Lower leg skin (tissue), 4 donors: ENCODE data around the gene C9orf153. TPM values are rescaled to one million over a fixed set of nuclear protein-coding genes. Genes with fewer than 3 reads are reported as not detected.

ENCODE experiments used
- DNase-seq, 2 donors: peaks; one replicate each; pipeline ENCODE4 v3.0.0-alpha.2; 2019; ENCODE audit warnings: low spot score in 2 of 2
- H3K4me3 ChIP-seq: fragments of 200-600 bp; sonication (generic); 2 replicates; pipeline ENCODE4 v1.5.1; 2017; ENCODE audit warnings: mild to moderate bottlenecking, low read depth; ENCODE audit not compliant: poor library complexity, severe bottlenecking
- POLR2A ChIP-seq, 2 donors: fragments of 450-650 bp; IDR thresholded peaks; one replicate each; pipeline ENCODE4 v1.6.1; 2016 to 2017; ENCODE audit warnings: antibody characterized with exemption in 2 of 2, mild to moderate bottlenecking in 1 of 2, moderate library complexity in 1 of 2
- WGBS, 2 donors: methylation state at CpG; one replicate each; pipeline ENCODE4 v1.1.5; 2018; 5-methylcytosine and 5-hydroxymethylcytosine counted together
- intact Hi-C: fragments of 100-400 bp; cut with DNase I; formaldehyde crosslinking; loops from one replicate; pipeline ENCODE4 v1.15.0; 2023; ENCODE audit warnings: low total_unique reads
- total RNA-seq, 4 donors: library from RNA; depleted of rRNA; stranded (reverse); fragments of >200 nt; gene quantifications; one replicate each; pipeline ENCODE4 v1.1.0, GENCODE V29; 2016
- TF ChIP-seq, protein P1 (sequence below), 3 donors: fragments of 450-650 bp; IDR thresholded peaks; one replicate each; pipeline ENCODE4 v1.5.1; 2016; ENCODE audit warnings: antibody characterized with exemption in 3 of 3, mild to moderate bottlenecking in 3 of 3, moderate library complexity in 2 of 3

Gene C9orf153
- total RNA-seq, 4 donors from 2014 or later = 0.16 to 0.63 TPM; not detected in 2

DNA sequence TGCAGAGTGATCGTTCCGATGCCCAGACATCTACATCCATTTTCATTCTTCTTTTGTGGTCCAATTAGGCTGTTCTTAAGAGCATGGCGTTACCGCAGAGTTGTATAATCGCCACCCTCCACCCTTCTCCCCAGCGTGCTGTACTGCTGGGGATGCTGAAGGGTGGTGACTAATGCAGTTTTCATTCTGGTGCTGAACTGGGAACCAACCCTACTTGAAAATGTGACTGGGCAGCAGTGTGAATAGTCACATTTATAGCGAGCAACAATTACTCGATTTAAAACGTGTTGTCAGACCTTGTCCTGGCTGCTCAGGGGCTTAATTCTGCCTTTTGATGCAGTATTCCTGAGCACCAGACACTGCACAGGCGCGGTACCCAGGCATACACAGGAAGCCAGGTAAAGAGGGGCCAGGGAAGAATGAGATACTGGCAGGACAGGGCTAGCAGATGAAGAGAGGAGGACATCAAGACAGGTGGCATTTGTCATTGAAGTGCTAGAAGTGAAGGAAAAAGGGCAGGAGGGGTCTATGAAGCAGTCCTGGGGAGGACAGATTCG is 23.6 kb upstream of the C9orf153 start:
- 12 to 18% methylated on average over 12 of the region's 12 CpGs for WGBS, 2 donors
- intact Hi-C loops = no loop called here
- DNase-seq = no peak
- TF ChIP-seq, protein P1, sequence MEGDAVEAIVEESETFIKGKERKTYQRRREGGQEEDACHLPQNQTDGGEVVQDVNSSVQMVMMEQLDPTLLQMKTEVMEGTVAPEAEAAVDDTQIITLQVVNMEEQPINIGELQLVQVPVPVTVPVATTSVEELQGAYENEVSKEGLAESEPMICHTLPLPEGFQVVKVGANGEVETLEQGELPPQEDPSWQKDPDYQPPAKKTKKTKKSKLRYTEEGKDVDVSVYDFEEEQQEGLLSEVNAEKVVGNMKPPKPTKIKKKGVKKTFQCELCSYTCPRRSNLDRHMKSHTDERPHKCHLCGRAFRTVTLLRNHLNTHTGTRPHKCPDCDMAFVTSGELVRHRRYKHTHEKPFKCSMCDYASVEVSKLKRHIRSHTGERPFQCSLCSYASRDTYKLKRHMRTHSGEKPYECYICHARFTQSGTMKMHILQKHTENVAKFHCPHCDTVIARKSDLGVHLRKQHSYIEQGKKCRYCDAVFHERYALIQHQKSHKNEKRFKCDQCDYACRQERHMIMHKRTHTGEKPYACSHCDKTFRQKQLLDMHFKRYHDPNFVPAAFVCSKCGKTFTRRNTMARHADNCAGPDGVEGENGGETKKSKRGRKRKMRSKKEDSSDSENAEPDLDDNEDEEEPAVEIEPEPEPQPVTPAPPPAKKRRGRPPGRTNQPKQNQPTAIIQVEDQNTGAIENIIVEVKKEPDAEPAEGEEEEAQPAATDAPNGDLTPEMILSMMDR (IDR thresholded peaks at IDR 0.05) = no peak
- TF ChIP-seq POLR2A (IDR thresholded peaks at IDR 0.05) = no peak
- H3K4me3 ChIP-seq = peak overlapping the region; percentile 87

DNA sequence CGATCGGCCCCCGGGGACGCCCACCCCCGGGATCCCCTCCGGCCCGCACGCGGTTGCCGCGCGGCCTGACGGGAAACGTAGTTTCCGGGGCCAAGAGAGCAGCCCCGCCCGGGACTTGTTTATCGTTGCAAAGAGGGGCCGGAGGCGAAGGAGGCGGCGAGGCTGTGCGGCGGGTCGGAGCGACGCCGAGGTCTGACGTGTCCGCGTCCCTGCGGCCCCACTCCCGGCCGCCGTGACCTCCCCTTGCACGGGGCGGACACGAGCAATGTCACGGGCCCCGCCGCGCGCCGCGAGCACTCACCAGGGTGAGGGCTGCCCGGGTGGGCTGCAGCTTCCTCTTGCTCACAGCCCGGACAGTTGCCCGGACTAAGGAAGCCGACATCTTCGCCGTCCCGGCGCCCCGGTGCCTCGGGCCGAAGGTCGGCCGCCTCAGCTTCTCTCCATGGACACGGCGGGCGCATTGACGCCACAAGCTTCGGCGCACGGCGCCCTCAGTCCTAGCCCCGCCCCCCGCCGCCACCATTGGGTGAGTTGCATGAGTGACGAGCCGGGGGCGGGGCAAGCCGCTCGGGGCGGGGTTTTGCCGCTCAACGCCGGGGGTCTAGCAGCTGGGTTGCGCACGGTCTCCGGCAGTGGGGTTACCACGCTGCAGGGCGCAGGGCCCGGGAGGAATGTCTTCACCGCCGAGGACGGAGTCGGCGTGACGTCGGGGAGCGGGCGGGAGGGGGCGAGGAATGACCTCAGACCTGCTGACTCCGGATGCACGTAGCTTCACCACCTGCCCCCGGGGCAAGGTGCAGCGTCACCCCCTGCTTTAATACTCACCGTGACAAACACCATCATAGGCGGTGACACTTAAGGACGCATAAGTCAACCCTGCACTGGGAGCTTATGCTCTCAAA is 22.9 kb upstream of the C9orf153 start, which contains the start of gene ISCA1:
Gene ISCA1, minus strand, starts transcription at position 462 of the 902 bp plus-strand sequence. Its CDS starts 80 bp downstream, at position 382.
- 0% methylated on average over 40 to 42 of the region's 101 CpGs for WGBS, 2 donors
- intact Hi-C loops = no loop called here
- TF ChIP-seq, protein P1 (IDR thresholded peaks at IDR 0.05) = no peak
- TF ChIP-seq POLR2A (IDR thresholded peaks at IDR 0.05) = peak in 1 of 2 donors; percentile 77
- DNase-seq = peak; percentile 96 to 99
- H3K4me3 ChIP-seq = peak within 1 kb of the TSS; percentile 87

DNA sequence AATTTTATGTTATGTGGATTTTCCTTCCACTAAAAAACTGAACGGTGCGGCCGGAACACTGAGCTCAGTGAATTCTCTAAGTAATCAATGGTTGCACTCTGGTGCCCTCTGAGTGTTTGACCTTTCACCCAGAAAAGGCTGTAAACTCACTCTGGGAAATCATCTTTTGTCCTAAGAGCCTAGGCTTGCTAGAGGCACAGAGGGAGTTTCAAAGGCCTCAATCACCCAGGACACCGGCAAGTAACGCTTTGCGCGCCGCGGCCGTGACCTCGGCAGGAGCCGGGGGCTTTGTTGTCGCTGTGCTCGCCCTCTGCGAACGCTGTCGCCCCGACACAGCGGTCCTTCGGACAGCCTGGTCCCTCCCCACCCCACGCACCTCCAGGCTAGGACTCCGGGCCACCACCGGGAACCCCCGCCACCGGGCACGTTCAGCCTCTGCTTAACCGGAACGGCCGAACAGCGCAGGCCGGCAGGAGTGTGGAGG is 22.2 kb upstream of the C9orf153 start:
- WGBS, 2 donors = 0 to 1% methylated on average over 5 to 20 of the region's 31 CpGs
- no peak for DNase-seq
- TF ChIP-seq, protein P1 (IDR thresholded peaks at IDR 0.05) = no peak
- TF ChIP-seq POLR2A (IDR thresholded peaks at IDR 0.05) = no peak
- peak overlapping the region; percentile 87 for H3K4me3 ChIP-seq
- intact Hi-C loops = no loop called here

DNA sequence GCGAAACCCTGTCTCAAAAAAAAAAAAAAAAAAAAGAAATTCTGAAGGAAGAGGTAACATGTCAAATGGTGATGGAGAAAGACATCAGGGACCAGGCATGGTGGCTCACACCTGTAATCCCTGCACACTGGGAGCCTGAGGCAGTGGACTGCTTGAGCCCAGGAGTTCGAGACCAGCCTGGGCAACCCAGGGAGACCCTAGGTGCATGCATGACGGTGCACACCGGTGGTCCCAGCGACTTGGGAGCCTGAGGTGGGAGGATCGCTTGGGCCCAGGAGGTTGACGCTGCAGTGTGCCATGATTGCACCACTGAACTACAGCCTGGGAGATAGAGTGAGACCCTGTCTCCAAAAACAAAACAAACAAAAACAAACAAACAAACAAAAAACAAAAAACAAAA is 21.1 kb upstream of the C9orf153 start:
- no peak overlapping the region for H3K4me3 ChIP-seq
- no peak for TF ChIP-seq POLR2A (IDR thresholded peaks at IDR 0.05)
- TF ChIP-seq, protein P1 (IDR thresholded peaks at IDR 0.05) = no peak
- 90 to 96% methylated on average over 7 of the region's 7 CpGs for WGBS, 2 donors
- intact Hi-C loops = no loop called here
- no peak for DNase-seq

DNA sequence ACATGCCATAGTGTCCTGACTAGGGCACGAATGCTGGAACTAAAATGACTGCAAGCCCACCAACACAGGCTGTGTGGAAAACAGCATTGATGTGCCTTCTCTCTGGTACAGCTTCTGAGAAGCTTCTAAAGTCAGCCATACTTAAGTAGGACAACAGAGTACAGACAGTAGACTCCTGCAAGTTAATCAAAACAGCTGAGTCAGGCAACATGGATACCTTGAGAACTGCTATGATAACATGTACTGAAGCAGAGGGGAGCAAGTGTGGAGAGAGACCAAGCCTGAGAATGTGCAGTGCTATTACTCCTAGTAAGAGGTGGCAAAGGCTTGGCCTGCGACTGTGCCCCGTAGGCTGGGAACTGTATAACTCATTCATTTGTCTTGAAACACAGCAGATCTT is 20.4 kb upstream of the C9orf153 start:
- TF ChIP-seq, protein P1 (IDR thresholded peaks at IDR 0.05) = no peak
- no peak for TF ChIP-seq POLR2A (IDR thresholded peaks at IDR 0.05)
- no peak overlapping the region for H3K4me3 ChIP-seq
- intact Hi-C loops = no loop called here
- DNase-seq = no peak
- 95 to 97% methylated on average over 3 of the region's 3 CpGs for WGBS, 2 donors
